IPS-18a (cell line): ENCODE data around the gene MLH1.
A peak's percentile ranks its signal among the peaks of the same experiment; 100 is the strongest.
"Not testable (repeated sequence)": the region's sequence is repeated elsewhere in the genome, so short reads cannot be mapped to it uniquely, and the experiment has no call there.

Source experiments
- H3K27ac ChIP-seq: one replicate; pipeline ENCODE4 v1.5.1; 2013; ENCODE audit warnings: low read length
- H3K27me3 ChIP-seq: one replicate; pipeline ENCODE4 v1.6.1; 2013; ENCODE audit warnings: mild to moderate bottlenecking, low read length; ENCODE audit not compliant: control insufficient read depth, insufficient read depth
- H3K36me3 ChIP-seq: one replicate; pipeline ENCODE4 v1.6.1; 2013; ENCODE audit warnings: low read depth, low read length; ENCODE audit not compliant: control insufficient read depth
- H3K4me1 ChIP-seq: one replicate; pipeline ENCODE4 v1.6.1; 2013; ENCODE audit warnings: low read depth, low read length; ENCODE audit not compliant: control insufficient read depth
- H3K4me3 ChIP-seq: one replicate; pipeline ENCODE4 v1.5.1; 2013; ENCODE audit warnings: low read length
- H3K9ac ChIP-seq: one replicate; pipeline ENCODE4 v1.6.1; 2013; ENCODE audit warnings: mild to moderate bottlenecking, low read length, moderate library complexity
- H3K9me3 ChIP-seq: one replicate; pipeline ENCODE4 v1.6.1; 2013; ENCODE audit warnings: low read depth, low read length; ENCODE audit not compliant: control insufficient read depth

MLH1 gene

DNA sequence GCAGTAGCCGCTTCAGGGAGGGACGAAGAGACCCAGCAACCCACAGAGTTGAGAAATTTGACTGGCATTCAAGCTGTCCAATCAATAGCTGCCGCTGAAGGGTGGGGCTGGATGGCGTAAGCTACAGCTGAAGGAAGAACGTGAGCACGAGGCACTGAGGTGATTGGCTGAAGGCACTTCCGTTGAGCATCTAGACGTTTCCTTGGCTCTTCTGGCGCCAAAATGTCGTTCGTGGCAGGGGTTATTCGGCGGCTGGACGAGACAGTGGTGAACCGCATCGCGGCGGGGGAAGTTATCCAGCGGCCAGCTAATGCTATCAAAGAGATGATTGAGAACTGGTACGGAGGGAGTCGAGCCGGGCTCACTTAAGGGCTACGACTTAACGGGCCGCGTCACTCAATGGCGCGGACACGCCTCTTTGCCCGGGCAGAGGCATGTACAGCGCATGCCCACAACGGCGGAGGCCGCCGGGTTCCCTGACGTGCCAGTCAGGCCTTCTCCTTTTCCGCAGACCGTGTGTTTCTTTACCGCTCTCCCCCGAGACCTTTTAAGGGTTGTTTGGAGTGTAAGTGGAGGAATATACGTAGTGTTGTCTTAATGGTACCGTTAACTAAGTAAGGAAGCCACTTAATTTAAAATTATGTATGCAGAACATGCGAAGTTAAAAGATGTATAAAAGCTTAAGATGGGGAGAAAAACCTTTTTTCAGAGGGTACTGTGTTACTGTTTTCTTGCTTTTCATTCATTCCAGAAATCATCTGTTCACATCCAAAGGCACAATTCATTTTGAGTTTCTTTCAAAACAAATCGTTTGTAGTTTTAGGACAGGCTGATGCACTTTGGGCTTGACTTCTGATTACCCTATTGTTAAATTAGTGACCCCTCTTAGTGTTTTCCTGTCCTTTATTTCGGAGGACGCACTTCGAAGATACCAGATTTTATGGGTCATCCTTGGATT is at the start of gene MLH1:
TSS of gene MLH1 (plus strand) at position 193 of the 958 bp plus-strand sequence. CDS start at position 223, 30 bp downstream.
- no peaks in the 10 kb centered on the region for H3K27me3 ChIP-seq
- H3K9ac ChIP-seq = peak within 1 kb of the TSS; percentile 92
- no peaks in the 10 kb centered on the region for H3K9me3 ChIP-seq
- peaks cover 39% of the 10 kb centered on the region for H3K36me3 ChIP-seq
- peaks cover 21% of the 10 kb centered on the region for H3K4me1 ChIP-seq
- H3K27ac ChIP-seq = peak within 1 kb of the TSS; percentile 90
- H3K4me3 ChIP-seq = peak within 1 kb of the TSS; percentile 98

DNA sequence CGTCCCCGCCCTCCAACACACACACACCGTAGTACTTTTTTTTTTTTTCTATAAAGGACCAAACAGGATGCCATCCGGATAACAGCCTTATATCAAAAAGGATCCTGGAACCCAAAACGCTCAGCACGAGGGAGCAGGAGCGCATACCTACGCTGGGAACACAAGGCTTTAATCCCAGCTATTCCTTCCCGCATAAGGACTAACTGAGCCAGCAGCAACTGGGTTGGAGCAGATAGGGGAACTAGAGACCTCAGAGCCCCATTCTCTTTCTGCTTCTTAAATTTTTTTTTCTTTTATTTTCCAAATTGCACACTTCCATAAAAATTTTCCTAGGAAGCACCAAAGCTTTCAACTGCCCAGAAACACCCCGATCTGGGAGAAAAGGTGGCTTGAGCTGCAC is 49.7 kb upstream of the MLH1 start:
- Histone ChIP-seq H3K4me1 (peaks cover 6% of the 10 kb centered on the region), H3K9ac (peak overlapping the region; percentile 52), H3K27me3 (peaks cover 28% of the 10 kb centered on the region), H3K4me3 (peak overlapping the region; percentile 73), H3K36me3 (no peaks in the 10 kb centered on the region), H3K27ac (no peak overlapping the region), H3K9me3 (no peaks in the 10 kb centered on the region)

DNA sequence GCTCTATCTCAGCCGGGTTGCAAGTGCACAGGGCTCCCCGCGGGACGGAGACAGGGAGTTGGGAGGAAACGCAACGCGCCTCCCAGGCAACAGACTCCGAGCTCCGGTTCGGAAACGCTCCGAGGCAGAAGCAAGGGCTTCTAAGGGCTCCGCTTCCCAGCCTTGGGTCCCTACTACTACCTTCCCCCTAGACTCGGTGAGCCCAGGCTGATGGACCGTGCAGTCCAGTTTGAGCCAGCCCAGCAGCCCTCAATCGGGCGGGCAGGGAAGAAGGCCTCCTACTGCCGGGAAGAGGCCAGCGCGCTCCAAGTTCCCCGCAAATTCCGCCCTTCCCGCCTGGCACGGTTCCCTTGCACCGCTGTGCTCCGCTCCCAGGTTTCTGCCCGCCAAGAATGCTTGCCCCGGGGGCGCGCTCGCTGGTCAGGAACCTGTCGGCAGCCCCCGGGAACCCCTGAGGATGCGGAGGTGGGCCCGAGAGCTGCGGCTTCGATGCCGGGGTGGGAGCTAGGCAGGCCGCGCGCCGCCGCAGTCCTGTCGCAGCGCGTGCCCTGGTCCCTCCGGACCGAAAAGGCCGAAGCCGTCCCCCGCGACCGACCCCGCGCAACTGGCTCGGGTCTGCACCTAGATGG is 49.2 kb upstream of the MLH1 start:
- H3K9me3 ChIP-seq = no peaks in the 10 kb centered on the region
- H3K9ac ChIP-seq = peak overlapping the region; percentile 52
- H3K27ac ChIP-seq = no peak overlapping the region
- H3K27me3 ChIP-seq = peaks cover 28% of the 10 kb centered on the region
- no peaks in the 10 kb centered on the region for H3K36me3 ChIP-seq
- peaks cover 6% of the 10 kb centered on the region for H3K4me1 ChIP-seq
- H3K4me3 ChIP-seq = peak overlapping the region; percentile 73

DNA sequence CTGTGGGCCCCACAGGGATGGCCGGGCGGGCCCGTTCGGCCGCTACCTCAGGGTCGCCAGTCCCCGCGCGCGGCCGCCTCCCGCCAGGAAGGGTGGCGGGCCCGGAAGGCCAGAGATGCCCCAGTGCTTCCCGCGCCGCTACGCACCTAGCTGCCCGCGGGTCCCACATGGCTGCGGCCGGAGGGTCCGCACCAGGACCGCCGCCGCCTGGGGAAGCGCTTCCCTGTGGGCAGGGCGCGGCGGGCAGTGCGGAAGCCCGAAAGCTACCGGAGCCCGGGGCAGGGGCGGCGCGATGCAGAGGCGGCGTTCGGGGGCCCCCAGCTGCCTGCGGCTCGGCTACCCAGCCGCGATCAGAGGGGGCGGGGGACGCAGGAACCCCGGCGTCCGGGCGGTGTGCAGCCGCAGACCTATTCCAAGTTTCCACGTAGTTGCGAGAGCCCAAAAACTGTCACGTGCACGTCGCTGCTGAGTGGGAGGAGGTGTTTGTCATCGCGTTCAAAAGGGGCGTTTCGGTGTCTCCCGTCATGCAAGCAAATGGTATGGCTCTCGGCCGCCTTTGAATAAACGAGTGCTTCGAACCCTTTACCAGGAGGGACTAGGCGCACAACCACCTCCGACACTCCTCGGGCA is 48.6 kb upstream of the MLH1 start, which contains the start of gene TRANK1:
TSS of gene TRANK1 (minus strand) at position 414 of the 630 bp plus-strand sequence. CDS start at position 169, 245 bp downstream.
- H3K36me3 ChIP-seq = no peaks in the 10 kb centered on the region
- H3K9me3 ChIP-seq = no peaks in the 10 kb centered on the region
- peak within 1 kb of the TSS; percentile 73 for H3K4me3 ChIP-seq
- H3K9ac ChIP-seq = peak within 1 kb of the TSS; percentile 52
- H3K4me1 ChIP-seq = peaks cover 6% of the 10 kb centered on the region
- peaks cover 28% of the 10 kb centered on the region for H3K27me3 ChIP-seq
- H3K27ac ChIP-seq = no peak within 1 kb of the TSS

DNA sequence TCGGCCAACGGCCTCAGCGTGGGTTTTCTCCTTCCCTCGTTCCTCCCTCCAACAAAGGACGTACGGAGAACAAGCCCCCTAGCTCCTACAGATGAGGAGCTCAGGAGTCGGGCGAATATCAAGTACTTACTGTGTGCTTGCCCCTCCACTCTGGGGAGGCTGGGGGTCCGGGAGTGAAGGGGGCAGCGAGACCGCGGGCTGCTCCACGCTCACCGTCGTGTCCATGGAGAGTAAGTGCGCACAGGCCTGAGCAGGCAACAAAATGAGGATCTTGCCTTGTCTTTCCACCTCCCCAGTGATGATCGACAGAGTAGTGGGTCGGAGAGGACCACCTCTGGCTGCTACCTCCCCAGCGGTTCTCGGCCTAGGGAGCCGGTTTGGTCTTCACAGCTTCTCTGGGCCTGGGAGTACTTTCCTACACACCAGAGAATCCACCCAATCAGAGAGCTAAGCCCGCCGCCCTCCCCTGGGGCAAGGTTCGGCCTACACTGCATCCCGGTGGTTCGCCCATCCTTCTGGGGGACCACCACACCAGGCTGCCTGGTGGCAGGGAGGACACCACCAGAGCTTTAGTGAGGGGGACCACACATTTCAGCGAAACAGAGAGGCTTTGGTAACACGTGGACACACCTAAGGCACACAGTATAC is 47.9 kb upstream of the MLH1 start:
- Histone ChIP-seq H3K27me3 (peaks cover 28% of the 10 kb centered on the region), H3K36me3 (no peaks in the 10 kb centered on the region), H3K9ac (no peak overlapping the region), H3K9me3 (no peaks in the 10 kb centered on the region), H3K4me1 (peaks cover 6% of the 10 kb centered on the region), H3K4me3 (peak overlapping the region; percentile 73), H3K27ac (no peak overlapping the region)

DNA sequence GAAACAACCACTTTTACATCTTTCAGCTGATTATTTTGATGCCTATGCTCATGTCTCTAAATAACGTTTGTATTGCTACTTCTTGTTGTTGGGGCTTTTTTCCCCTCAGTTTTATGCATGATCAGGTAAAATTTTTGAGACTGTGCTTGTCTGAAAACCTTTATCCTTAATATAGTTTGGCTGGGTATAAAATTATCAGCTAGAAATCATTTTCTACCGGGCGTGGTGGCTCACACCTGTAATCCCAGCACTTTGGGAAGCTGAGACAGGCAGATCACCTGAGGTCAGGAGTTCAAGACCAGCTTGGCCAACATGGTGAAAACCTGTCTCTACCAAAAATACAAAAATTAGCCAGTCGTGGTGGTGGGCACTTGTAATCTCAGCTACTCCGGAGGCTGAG is 45.5 kb upstream of the MLH1 start:
- H3K9me3 ChIP-seq, H3K4me3 ChIP-seq, H3K36me3 ChIP-seq, H3K4me1 ChIP-seq, H3K27ac ChIP-seq, H3K9ac ChIP-seq: not testable (repeated sequence)
- H3K27me3 ChIP-seq = peaks cover 28% of the 10 kb centered on the region

DNA sequence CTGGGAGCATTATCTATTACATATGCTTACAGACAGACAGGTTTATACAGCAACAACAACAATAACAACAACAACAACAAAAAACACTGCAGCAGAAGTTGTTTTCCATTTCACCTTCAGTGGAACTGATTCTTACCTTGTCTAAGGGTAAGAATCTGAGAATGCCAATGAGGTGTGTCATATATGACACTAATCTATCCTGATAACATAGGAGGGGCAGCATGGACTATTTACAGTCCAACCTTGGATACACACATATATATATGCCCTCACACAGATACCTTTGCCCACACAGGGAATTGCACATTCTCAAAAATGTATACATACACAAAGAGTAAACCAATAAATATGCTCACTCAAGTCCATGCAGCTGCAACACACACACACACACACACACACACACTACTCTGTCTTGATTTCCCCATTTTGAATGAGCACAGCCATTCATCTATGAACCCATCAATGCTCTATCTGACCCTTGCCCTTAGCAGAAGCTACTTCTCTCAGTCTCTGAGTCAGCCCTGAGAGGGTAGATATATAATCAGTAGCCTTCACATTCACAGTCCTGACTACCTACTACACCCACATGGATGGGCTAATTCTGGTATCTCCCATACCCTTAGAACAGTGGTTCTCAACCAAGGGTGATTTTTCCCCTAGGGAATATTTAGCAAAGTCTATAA is 38.7 kb upstream of the MLH1 start:
- Histone ChIP-seq H3K4me3 (no peak overlapping the region), H3K27ac (no peak overlapping the region), H3K4me1 (no peaks in the 10 kb centered on the region), H3K9me3 (no peaks in the 10 kb centered on the region), H3K36me3 (no peaks in the 10 kb centered on the region), H3K27me3 (no peaks in the 10 kb centered on the region), H3K9ac (no peak overlapping the region)

DNA sequence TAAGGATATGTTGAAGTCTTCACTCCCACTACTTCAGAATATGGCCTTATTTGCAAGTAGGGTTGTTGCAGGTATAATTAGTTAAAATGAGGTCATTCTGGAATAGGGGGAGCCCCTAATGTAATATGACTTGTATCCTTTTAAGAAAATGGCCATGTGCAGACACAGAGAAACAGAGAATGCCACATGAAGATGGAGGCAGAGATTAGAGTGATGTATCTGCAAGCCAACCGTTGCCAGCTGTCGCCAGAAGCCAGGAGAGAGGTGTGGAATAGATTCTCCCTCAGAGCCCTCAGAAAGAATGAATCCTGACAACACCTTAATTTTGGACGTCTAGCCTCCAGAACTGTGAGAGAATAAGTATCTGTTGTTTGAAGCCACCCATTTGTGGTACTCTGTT is 37.2 kb upstream of the MLH1 start:
- H3K4me1 ChIP-seq = no peaks in the 10 kb centered on the region
- no peaks in the 10 kb centered on the region for H3K36me3 ChIP-seq
- H3K27ac ChIP-seq = no peak overlapping the region
- no peaks in the 10 kb centered on the region for H3K27me3 ChIP-seq
- H3K9ac ChIP-seq = no peak overlapping the region
- no peak overlapping the region for H3K4me3 ChIP-seq
- H3K9me3 ChIP-seq = no peaks in the 10 kb centered on the region

DNA sequence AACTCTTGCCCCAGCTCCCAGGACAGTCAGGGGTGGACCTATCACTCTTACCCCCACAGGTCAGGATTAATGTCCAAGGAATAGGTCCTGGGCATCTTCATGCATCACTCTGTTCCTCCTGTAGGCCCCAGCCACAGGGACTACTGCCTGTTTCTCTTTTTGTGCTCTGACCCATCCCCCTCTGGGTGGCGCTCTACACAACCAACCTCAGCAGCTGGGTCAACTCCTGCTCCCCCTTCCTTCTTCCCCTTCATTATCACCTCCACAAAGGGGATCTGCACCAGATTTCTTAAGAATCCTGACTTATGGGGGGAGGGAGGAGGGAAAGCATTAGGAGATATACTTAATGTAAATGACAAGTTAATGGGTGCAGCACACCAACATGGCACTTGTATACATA is 36.3 kb upstream of the MLH1 start:
- Histone ChIP-seq H3K36me3 (no peaks in the 10 kb centered on the region), H3K27me3 (no peaks in the 10 kb centered on the region), H3K9me3 (no peaks in the 10 kb centered on the region), H3K9ac (no peak overlapping the region), H3K27ac (no peak overlapping the region), H3K4me1 (no peaks in the 10 kb centered on the region), H3K4me3 (no peak overlapping the region)

DNA sequence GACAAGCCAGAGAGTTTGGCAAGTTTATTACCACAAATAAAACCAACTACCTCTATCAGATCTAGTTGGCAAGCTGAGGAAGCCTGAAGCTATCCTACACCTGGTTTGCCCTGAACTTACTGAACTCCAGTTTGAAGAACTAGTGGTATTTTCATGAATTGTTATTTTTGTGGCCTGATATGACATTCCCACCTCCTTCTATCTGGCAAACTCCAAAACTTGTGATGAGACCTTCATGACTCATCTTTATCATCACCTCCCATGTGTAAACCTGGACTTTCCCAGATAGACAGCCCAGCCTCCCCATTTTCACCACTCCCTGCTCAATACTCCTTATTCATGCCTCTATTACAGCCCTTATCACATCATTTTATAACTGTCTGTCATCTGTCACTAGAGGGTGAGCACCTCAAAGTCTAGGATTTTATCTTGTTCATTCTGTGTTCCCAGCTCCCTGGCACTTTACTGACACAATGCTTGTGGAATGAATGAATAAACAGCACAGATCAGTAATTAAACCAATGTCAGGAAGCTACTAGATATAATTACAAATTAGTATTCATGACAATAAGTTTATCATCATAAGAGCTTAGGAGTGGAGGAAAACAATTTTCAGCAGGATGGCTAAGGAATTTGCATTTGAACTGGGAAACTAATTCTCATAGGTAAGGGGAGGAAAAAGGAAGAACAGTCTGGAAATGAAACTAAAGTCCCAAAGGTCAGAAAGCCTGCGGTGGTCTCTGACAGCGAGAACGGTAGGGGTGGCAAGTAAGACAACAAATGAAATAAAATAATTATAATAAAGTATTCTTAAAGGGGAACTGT is 35.2 kb upstream of the MLH1 start:
- no peaks in the 10 kb centered on the region for H3K27me3 ChIP-seq
- no peak overlapping the region for H3K27ac ChIP-seq
- no peaks in the 10 kb centered on the region for H3K36me3 ChIP-seq
- H3K9ac ChIP-seq = no peak overlapping the region
- no peaks in the 10 kb centered on the region for H3K9me3 ChIP-seq
- no peaks in the 10 kb centered on the region for H3K4me1 ChIP-seq
- no peak overlapping the region for H3K4me3 ChIP-seq
